Duodenal mucosa (tissue), 2 donors: ENCODE measurements around the gene MAEL.

Experiments
- H3K27ac ChIP-seq: one replicate; pipeline ENCODE4 v1.7.0; 2013; ENCODE audit warnings: low read depth, low read length
- H3K27me3 ChIP-seq, 2 donors: one replicate each; pipeline ENCODE4 v1.7.0; 2013; ENCODE audit warnings: low read length in 2 of 2, control low read depth in 1 of 2; ENCODE audit not compliant: insufficient read depth in 2 of 2, control insufficient read depth in 1 of 2
- H3K36me3 ChIP-seq, 2 donors: one replicate each; pipeline ENCODE4 v1.7.0; 2013; ENCODE audit warnings: low read length in 2 of 2, control low read depth in 1 of 2; ENCODE audit not compliant: insufficient read depth in 2 of 2, control insufficient read depth in 1 of 2
- H3K4me1 ChIP-seq, 2 donors: one replicate each; pipeline ENCODE4 v1.7.0; 2013; ENCODE audit warnings: low read length in 2 of 2, control low read depth in 1 of 2; ENCODE audit not compliant: insufficient read depth in 2 of 2, control insufficient read depth in 1 of 2
- H3K4me3 ChIP-seq, 2 donors: one replicate each; pipeline ENCODE4 v1.7.0; 2013; ENCODE audit warnings: low read length in 2 of 2, low read depth in 1 of 2
- H3K9ac ChIP-seq, 2 donors: one replicate each; pipeline ENCODE4 v1.7.0; 2013; ENCODE audit warnings: low read length in 2 of 2, low read depth in 1 of 2
- H3K9me3 ChIP-seq, 2 donors: one replicate each; pipeline ENCODE4 v1.7.0; 2013; ENCODE audit warnings: low read length in 2 of 2, control low read depth in 1 of 2; ENCODE audit not compliant: control insufficient read depth in 1 of 2

Gene MAEL

GRCh38 chr1:166988974-166989515 lies at the start of gene MAEL:
Gene MAEL, plus strand, starts transcription at chr1:166989280. Its CDS starts 73 bp downstream, at chr1:166989353.
- Histone ChIP-seq H3K27ac (no peak within 1 kb of the TSS), H3K4me1 (no peaks in the 10 kb centered on the region), H3K9ac (no peak within 1 kb of the TSS), H3K27me3 (no peaks in the 10 kb centered on the region), H3K9me3 (no peaks in the 10 kb centered on the region), H3K4me3 (no peak within 1 kb of the TSS), H3K36me3 (no peaks in the 10 kb centered on the region)

GRCh38 chr1:166939741-166940375 lies 49.2 kb upstream of the MAEL start:
- no peak overlapping the region for H3K4me3 ChIP-seq

GRCh38 chr1:166944186-166944967 lies 44.7 kb upstream of the MAEL start:
- peaks cover 28 to 40% of the 10 kb centered on the region in 2 donors for H3K27me3 ChIP-seq
- H3K27ac ChIP-seq, result no peak overlapping the region
- no peak overlapping the region for H3K4me3 ChIP-seq
- no peaks in the 10 kb centered on the region for H3K9me3 ChIP-seq
- no peak overlapping the region for H3K9ac ChIP-seq
- H3K4me1 ChIP-seq, result no peaks in the 10 kb centered on the region
- no peaks in the 10 kb centered on the region for H3K36me3 ChIP-seq

More at GRCh38 chr1:166939741-166940375, 49.2 kb upstream of the MAEL start:
- no peak overlapping the region for H3K27ac ChIP-seq
- H3K36me3 ChIP-seq, result no peaks in the 10 kb centered on the region
- H3K27me3 ChIP-seq, result peaks cover 6 to 13% of the 10 kb centered on the region in 2 donors
- H3K9ac ChIP-seq, result no peak overlapping the region
- no peaks in the 10 kb centered on the region for H3K4me1 ChIP-seq
- no peaks in the 10 kb centered on the region for H3K9me3 ChIP-seq

GRCh38 chr1:166947398-166948043 lies 41.6 kb upstream of the MAEL start:
- Histone ChIP-seq H3K9me3 (no peaks in the 10 kb centered on the region), H3K27ac (no peak overlapping the region), H3K4me1 (no peaks in the 10 kb centered on the region), H3K36me3 (no peaks in the 10 kb centered on the region), H3K9ac (no peak overlapping the region), H3K27me3 (peaks cover 40 to 42% of the 10 kb centered on the region in 2 donors), H3K4me3 (no peak overlapping the region)

GRCh38 chr1:166948856-166949350 lies 40.2 kb upstream of the MAEL start:
- H3K9ac ChIP-seq, result no peak overlapping the region
- H3K27ac ChIP-seq, result no peak overlapping the region
- H3K4me1 ChIP-seq, result no peaks in the 10 kb centered on the region
- no peaks in the 10 kb centered on the region for H3K36me3 ChIP-seq
- H3K9me3 ChIP-seq, result no peaks in the 10 kb centered on the region
- H3K27me3 ChIP-seq, result peaks cover 42 to 44% of the 10 kb centered on the region in 2 donors
- H3K4me3 ChIP-seq, result no peak overlapping the region

GRCh38 chr1:166950156-166950555 lies 38.9 kb upstream of the MAEL start:
- H3K36me3 ChIP-seq, result no peaks in the 10 kb centered on the region
- no peaks in the 10 kb centered on the region for H3K4me1 ChIP-seq
- no peak overlapping the region for H3K27ac ChIP-seq
- no peak overlapping the region for H3K9ac ChIP-seq
- H3K27me3 ChIP-seq, result peaks cover 32 to 39% of the 10 kb centered on the region in 2 donors
- no peak overlapping the region for H3K4me3 ChIP-seq
- no peaks in the 10 kb centered on the region for H3K9me3 ChIP-seq

GRCh38 chr1:166951050-166951449 lies 38.0 kb upstream of the MAEL start:
- Histone ChIP-seq H3K27me3 (peaks cover 32 to 35% of the 10 kb centered on the region in 2 donors), H3K36me3 (no peaks in the 10 kb centered on the region), H3K9ac (no peak overlapping the region), H3K9me3 (no peaks in the 10 kb centered on the region), H3K4me3 (no peak overlapping the region), H3K4me1 (no peaks in the 10 kb centered on the region), H3K27ac (no peak overlapping the region)

GRCh38 chr1:166952002-166952746 lies 36.9 kb upstream of the MAEL start:
- Histone ChIP-seq H3K9me3 (no peaks in the 10 kb centered on the region), H3K27me3 (peaks cover 25 to 29% of the 10 kb centered on the region in 2 donors), H3K4me3 (no peak overlapping the region), H3K36me3 (no peaks in the 10 kb centered on the region), H3K27ac (no peak overlapping the region), H3K9ac (no peak overlapping the region), H3K4me1 (no peaks in the 10 kb centered on the region)

GRCh38 chr1:166953491-166953890 lies 35.6 kb upstream of the MAEL start:
- Histone ChIP-seq H3K27me3 (peaks cover 17 to 18% of the 10 kb centered on the region in 2 donors), H3K27ac (no peak overlapping the region), H3K4me1 (no peaks in the 10 kb centered on the region), H3K9ac (no peak overlapping the region), H3K4me3 (no peak overlapping the region), H3K9me3 (no peaks in the 10 kb centered on the region), H3K36me3 (no peaks in the 10 kb centered on the region)
